Raji (cell line): ENCODE results near the gene ABCD1.

Source experiments
- POLR2A ChIP-seq: IDR thresholded peaks from 2 replicates; pipeline ENCODE4 v1.6.1; 2011; ENCODE audit warnings: low read depth, low read length, control low read depth; ENCODE audit not compliant: insufficient read depth

The ABCD1 gene

DNA sequence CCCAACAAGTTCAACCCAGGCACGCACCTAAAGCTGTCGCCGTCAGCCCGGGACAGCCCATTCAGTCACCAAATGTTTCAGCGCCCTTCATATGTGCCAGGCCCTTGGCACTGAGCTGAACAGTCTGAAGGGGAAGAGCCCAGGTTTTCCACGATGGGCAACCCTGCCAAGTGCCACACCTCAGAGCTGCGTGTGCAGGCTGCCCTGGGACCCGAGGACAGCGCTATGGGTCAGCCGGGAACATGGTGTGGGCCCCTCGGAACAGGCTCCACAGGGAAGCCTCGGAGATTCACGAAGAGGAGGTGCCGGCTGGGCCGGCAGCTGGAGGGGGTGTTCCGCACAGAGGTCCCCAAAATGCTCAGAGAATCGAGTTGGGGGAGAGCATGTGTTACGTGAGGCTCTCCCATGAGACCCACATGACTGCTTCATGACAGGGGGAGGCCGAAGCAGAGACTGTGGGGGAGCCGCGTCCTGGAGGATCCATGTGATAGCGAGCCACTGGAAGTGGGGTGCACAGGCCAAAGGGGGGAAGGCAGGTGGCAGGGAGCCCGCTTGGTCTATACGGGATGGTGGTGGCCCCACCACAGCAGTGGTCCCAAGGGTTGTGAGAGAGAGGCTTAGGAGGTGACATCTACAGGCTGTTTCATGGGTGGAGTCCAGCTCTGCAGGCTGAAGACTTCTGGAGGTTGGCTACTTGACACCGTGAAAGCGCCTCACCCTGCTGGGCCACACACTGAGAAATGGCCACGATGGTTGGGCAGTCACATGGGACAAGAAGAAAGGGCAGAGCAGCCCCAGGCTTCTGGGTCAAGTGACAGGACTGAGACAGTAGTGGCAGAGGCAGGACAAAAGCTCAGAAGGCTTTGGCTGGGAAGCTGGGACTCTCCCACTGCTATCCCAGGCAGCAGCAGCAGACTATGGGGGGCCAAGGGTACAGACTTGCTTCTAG is 14.7 kb upstream of the ABCD1 start:
- TF ChIP-seq POLR2A, result no peak

- no peak for TF ChIP-seq POLR2A
These were observed 10.4 kb upstream of the ABCD1 start for GRCh38 chrX:153714256-153714655.

- TF ChIP-seq POLR2A, result no peak
These were observed 7.2 kb upstream of the ABCD1 start for GRCh38 chrX:153717445-153717844.

DNA sequence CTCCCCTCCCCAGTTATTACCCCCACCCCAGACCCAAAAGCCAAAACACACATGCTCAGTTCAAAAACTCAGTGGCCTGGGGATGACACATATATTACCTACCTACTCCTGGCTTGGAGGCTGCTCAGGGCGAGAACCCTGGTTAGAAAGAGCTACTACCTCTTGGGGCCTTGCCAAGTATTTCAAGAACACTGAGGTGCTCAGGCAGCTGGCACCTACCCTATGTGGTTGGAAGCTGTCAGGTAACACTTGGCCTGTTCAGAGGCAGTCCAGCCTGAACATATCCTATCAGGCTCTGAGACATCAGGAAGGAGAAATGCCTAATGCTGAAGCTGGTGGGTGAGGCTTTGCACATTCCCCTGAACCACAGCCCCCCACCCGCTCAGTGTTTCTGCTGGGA is 5.4 kb upstream of the ABCD1 start:
- TF ChIP-seq POLR2A, result no peak

DNA sequence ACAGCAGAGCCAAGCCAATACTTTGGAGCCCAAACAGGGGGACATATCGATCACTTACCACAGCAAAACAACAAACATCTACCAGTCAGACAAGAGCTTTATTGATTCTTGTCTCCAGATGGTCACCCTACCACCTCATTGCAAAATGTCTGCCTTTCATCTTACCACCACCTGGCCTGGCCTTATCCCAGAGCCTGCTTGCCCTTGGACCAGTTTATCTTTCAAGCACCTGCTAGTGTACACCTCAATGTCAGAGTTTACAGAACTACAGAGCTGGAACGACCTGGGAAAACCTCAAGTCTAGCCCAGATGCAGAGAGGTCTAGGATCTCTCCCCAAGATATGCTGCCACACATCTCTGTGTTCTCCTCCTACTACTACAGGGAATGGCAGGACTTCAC is 5.0 kb upstream of the ABCD1 start:
- no peak for TF ChIP-seq POLR2A

DNA sequence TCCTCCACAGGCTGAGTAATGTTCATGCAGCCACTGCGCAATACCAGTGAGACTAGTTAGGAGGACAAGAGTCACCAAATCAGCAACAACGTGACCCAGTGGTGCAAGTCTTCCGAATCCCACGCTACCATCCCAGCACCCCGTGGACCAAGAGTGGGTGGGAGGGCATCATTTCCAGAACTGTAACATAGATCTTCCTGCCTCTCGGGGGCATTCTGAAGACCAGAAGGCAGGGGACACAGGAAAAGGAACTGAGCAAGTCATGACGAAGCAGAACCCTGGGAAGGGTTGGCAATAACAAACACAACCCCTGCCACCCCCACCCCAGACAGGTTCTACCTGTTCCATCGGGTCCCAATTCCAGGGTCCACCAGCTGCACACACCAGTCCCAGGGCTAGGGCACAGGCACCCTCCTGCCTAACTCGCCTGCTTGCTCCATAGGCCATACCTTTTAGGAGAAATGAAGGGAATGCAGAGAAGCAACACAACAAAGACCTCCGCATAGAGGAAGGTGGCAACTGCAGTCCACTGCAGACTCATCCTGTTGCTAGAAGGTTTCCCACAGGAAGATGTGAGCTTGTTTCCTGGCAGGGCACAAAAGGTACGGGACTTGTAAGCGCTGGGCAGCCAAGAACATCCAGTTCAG is 1.8 kb upstream of the ABCD1 start:
- no peak for TF ChIP-seq POLR2A

DNA sequence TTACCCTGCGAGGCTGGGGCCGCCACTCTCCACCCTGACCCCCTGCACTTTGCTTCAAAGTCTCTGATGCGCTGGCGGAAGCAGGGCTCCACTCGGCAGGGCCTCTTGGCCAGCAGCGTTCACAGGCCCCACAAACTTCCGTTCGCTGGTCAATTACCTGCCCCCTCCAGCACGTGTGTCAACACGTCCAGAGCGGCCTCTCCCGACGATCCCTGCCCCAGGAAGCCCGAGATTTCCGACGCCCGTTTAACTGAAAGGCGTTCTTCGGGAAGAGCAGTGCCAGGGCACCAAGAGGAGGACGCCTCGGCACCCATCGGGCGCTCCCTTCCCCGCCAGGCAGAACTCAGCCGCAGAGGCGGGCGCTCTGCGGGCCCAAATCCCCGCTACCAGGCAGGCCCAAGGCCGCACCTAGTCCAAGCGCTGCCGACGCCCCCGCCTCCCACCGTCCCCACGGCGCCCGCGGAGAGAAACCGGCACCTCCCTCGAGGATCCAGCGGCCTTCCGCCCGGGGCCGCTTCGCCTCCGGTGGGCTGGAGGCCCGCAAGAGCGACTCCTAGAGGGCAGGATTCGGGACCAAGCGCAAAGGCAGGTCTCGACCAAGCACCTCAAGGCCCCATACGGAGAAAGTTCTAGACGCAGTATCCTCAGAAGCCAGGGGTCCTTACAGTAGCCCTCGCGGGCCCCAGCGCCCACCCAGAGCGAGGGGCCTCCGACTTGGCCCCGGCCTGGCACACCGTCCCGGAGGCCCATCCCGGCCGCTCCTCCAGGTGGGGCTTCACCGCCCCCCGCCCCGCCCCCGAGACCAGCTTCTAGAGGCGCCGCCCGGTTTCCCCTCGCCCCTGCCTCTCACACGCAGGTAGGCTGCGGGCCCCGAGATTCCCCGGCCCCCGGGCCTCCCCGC is 1.1 kb upstream of the ABCD1 start:
- 0 out of 2 replicates have a peak, but pooled peaks have one; percentile 21 for TF ChIP-seq POLR2A

DNA sequence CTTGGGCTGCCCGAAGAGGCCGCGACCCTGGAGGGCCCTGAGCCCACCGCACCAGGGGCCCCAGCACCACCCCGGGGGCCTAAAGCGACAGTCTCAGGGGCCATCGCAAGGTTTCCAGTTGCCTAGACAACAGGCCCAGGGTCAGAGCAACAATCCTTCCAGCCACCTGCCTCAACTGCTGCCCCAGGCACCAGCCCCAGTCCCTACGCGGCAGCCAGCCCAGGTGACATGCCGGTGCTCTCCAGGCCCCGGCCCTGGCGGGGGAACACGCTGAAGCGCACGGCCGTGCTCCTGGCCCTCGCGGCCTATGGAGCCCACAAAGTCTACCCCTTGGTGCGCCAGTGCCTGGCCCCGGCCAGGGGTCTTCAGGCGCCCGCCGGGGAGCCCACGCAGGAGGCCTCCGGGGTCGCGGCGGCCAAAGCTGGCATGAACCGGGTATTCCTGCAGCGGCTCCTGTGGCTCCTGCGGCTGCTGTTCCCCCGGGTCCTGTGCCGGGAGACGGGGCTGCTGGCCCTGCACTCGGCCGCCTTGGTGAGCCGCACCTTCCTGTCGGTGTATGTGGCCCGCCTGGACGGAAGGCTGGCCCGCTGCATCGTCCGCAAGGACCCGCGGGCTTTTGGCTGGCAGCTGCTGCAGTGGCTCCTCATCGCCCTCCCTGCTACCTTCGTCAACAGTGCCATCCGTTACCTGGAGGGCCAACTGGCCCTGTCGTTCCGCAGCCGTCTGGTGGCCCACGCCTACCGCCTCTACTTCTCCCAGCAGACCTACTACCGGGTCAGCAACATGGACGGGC is 579 bp downstream of the ABCD1 start:
- no peak for TF ChIP-seq POLR2A

GRCh38 chrX:153725832-153726285 is 1.2 kb downstream of the ABCD1 start:
- TF ChIP-seq POLR2A, result no peak

DNA sequence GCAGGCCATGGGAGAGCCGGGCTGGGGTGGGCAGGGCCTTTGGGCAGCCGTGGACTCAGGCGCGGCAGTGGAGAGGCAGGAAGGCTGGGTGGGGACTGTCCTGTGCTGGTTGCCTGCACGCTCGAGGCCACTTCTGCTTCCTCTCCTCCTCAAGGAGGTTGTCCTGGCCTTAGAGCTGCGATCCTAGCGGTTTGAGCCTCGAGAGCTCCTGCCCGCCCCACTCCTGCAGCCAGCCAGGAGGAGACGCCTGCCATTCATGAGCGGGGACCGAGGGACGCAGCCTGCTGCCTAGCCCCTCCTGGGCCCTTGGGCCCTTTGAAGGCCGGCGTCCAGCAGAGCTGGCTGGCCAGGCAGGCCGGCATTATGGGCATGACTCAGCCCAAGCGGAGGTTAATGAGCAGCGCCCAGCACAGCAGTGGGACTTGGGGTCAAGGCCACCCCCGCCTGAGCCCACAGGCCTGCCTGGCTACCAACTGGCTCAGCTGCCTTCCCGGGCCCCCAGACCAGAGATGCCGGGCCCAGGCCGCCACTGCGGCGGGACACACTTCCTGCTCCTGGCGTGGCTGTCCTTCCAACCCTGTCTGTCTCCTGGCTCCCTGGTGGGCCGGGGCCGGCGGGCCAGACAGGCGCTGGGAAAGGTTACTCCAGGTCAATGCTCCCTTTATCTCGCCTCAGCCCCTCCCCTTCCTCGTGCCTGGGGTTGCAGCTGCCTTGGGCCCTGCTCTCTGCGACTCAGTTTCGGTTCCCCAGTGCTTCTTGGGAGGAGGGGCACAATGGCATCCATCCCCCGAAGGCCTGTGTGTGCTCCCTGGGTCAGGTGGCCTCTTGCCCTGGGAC is 1.8 kb downstream of the ABCD1 start:
- peak; percentile 29; the same call in 1 of the 2 replicates for TF ChIP-seq POLR2A

DNA sequence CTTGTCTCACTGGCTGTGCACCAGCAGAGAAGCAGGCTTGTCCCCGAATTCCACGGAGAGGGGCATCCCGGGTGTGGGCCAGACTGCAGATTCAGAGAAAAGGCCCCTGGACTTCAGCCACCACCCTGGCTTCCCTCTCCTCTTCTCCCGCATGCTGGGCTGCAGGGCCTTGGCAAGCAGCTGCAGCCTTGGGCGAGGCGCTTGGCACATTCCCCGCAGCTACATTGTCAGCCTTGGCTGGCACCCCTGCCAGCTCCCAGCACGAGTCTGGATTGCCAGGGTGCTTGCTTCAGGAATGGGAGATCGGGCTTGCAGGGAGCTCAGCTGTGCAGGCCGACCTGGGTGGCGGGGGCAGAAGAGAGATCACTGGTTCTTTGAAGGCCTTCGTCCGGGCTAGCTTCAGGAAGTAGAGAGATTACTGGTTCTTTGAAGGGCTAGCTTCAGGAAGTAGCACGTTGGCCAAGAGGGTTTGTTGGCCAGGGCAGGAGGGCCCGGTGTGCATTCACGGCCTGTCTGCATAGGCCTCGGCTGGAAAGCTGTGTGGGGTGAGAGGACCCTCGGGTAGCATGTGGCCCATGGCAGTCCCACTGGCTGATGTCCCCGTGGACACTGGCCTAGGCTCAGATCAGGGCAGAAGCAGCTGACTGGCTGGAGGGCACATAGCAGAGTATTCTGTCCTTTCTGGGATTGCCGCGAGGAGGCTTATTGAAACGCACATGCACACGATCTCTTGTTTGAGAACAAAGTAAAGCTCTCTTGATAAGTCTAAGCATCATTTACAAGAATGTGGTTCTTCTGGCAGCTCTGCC is 2.7 kb downstream of the ABCD1 start:
- TF ChIP-seq POLR2A, result no peak

- no peak for TF ChIP-seq POLR2A
These were observed 3.4 kb downstream of the ABCD1 start for GRCh38 chrX:153728095-153728494.
